Esophagus (tissue), 2 donors: ENCODE data around the gene KCNE2. TPM values are rescaled to one million over a fixed set of nuclear protein-coding genes. Genes with fewer than 3 reads are reported as not detected.
"Not testable (repeated sequence)": the region's sequence is repeated elsewhere in the genome, so short reads cannot be mapped to it uniquely, and the experiment has no call there.

Source experiments
- H3K27ac ChIP-seq, 2 donors: one replicate each; pipeline ENCODE4 v1.5.1; 2013; ENCODE audit warnings: low read depth in 2 of 2, mild to moderate bottlenecking in 2 of 2, inconsistent platforms in 1 of 2, low read length in 1 of 2, moderate library complexity in 1 of 2
- H3K27me3 ChIP-seq, 2 donors: one replicate each; pipeline ENCODE4 v1.6.1; 2013; ENCODE audit warnings: low read length in 2 of 2, control low read depth in 1 of 2, mild to moderate bottlenecking in 1 of 2; ENCODE audit not compliant: insufficient read depth in 2 of 2, control insufficient read depth in 1 of 2
- H3K36me3 ChIP-seq, 2 donors: one replicate each; pipeline ENCODE4 v1.6.1; 2013; ENCODE audit warnings: low read length in 1 of 2; ENCODE audit not compliant: control insufficient read depth in 2 of 2, insufficient read depth in 2 of 2
- H3K4me1 ChIP-seq, 2 donors: one replicate each; pipeline ENCODE4 v1.6.1; 2013; ENCODE audit warnings: low read length in 1 of 2; ENCODE audit not compliant: control insufficient read depth in 2 of 2, insufficient read depth in 2 of 2
- H3K4me3 ChIP-seq, 2 donors: one replicate each; pipeline ENCODE4 v1.5.1; 2013; ENCODE audit warnings: low read length in 2 of 2, mild to moderate bottlenecking in 2 of 2, low read depth in 1 of 2, moderate library complexity in 1 of 2
- H3K9me3 ChIP-seq, 2 donors: one replicate each; pipeline ENCODE4 v1.6.1; 2013; ENCODE audit warnings: mild to moderate bottlenecking in 2 of 2, low read depth in 1 of 2, low read length in 1 of 2, moderate library complexity in 1 of 2; ENCODE audit not compliant: control insufficient read depth in 2 of 2, insufficient read depth in 1 of 2
- WGBS, 2 donors: extraction: QIAGEN DNeasy Blood & Tissue Kit; methylation state at CpG; one replicate each; pipeline ENCODE4 v1.1.7; 2013; 5-methylcytosine and 5-hydroxymethylcytosine counted together
- polyA plus RNA-seq, 2 donors: library from polyadenylated mRNA; stranded (reverse); fragments of 200-250 nt; gene quantifications; one replicate each; pipeline ENCODE4 v1.2.3, GENCODE V29; 2013
- donor health status: healthy with polysubstance abuse.
- donor health status: Bipolar disorder and iron deficiency.

KCNE2 gene
- polyA plus RNA-seq, 2 donors: 0.07 to 0.14 TPM

GRCh38 chr21:34362670-34363069 is 1.1 kb upstream of the KCNE2 start:
- H3K27me3 ChIP-seq: no peaks in the 10 kb centered on the region
- no peaks in the 10 kb centered on the region for H3K9me3 ChIP-seq
- 97 to 99% methylated on average over 3 of the region's 3 CpGs for WGBS, 2 donors
- H3K27ac ChIP-seq: no peak overlapping the region
- no peak overlapping the region for H3K4me3 ChIP-seq
- no peaks in the 10 kb centered on the region for H3K36me3 ChIP-seq
- H3K4me1 ChIP-seq: no peaks in the 10 kb centered on the region

GRCh38 chr21:34364921-34365320 is 1.1 kb downstream of the KCNE2 start:
- Histone ChIP-seq H3K27ac (no peak overlapping the region), H3K36me3 (no peaks in the 10 kb centered on the region)

GRCh38 chr21:34365809-34366208 is 2.0 kb downstream of the KCNE2 start:
- Histone ChIP-seq H3K27me3 (no peaks in the 10 kb centered on the region), H3K27ac (no peak overlapping the region), H3K9me3 (no peaks in the 10 kb centered on the region), H3K4me3 (no peak overlapping the region), H3K36me3 (no peaks in the 10 kb centered on the region), H3K4me1 (no peaks in the 10 kb centered on the region)
- WGBS, 2 donors: 70 to 80% methylated on average over 6 of the region's 6 CpGs

More at GRCh38 chr21:34364921-34365320, 1.1 kb downstream of the KCNE2 start:
- no peaks in the 10 kb centered on the region for H3K4me1 ChIP-seq
- no peak overlapping the region for H3K4me3 ChIP-seq
- no peaks in the 10 kb centered on the region for H3K9me3 ChIP-seq
- no peaks in the 10 kb centered on the region for H3K27me3 ChIP-seq

GRCh38 chr21:34367320-34367935 is 3.6 kb downstream of the KCNE2 start:
- Histone ChIP-seq H3K27me3 (no peaks in the 10 kb centered on the region), H3K9me3 (no peaks in the 10 kb centered on the region), H3K4me1 (no peaks in the 10 kb centered on the region), H3K27ac (no peak overlapping the region), H3K36me3 (no peaks in the 10 kb centered on the region), H3K4me3 (no peak overlapping the region)
- 66 to 67% methylated on average over 3 of the region's 3 CpGs for WGBS, 2 donors

- 25 to 29% methylated on average over 1 of the region's 1 CpG for WGBS, 2 donors
- Histone ChIP-seq H3K27ac (no peak overlapping the region), H3K4me1 (no peaks in the 10 kb centered on the region)
Observed at GRCh38 chr21:34369741-34370140, 5.9 kb downstream of the KCNE2 start.

GRCh38 chr21:34372321-34372720 is 8.5 kb downstream of the KCNE2 start:
- no peak overlapping the region for H3K27ac ChIP-seq
- H3K9me3 ChIP-seq: no peaks in the 10 kb centered on the region
- no peaks in the 10 kb centered on the region for H3K27me3 ChIP-seq
- no peaks in the 10 kb centered on the region for H3K4me1 ChIP-seq
- WGBS, 2 donors: 87 to 91% methylated on average over 5 of the region's 5 CpGs
- no peak overlapping the region for H3K4me3 ChIP-seq
- H3K36me3 ChIP-seq: no peaks in the 10 kb centered on the region

More at GRCh38 chr21:34369741-34370140, 5.9 kb downstream of the KCNE2 start:
- H3K36me3 ChIP-seq: no peaks in the 10 kb centered on the region
- no peak overlapping the region for H3K4me3 ChIP-seq
- H3K27me3 ChIP-seq: no peaks in the 10 kb centered on the region
- H3K9me3 ChIP-seq: no peaks in the 10 kb centered on the region

GRCh38 chr21:34374462-34374861 is 10.7 kb downstream of the KCNE2 start:
- no CpG with 5 or more reads among the region's 8 CpGs for WGBS, 2 donors
- H3K4me3 ChIP-seq, H3K9me3 ChIP-seq, H3K27ac ChIP-seq, H3K36me3 ChIP-seq, H3K4me1 ChIP-seq, H3K27me3 ChIP-seq: not testable (repeated sequence)

GRCh38 chr21:34374940-34375618 is 11.3 kb downstream of the KCNE2 start, which contains the start of gene SMIM11:
Gene SMIM11, plus strand, starts transcription at chr21:34375507. Its CDS starts 3,998 bp downstream, at chr21:34379505.
- H3K27ac ChIP-seq, H3K9me3 ChIP-seq, H3K36me3 ChIP-seq, H3K4me1 ChIP-seq, H3K27me3 ChIP-seq, H3K4me3 ChIP-seq: not testable (repeated sequence)
- WGBS, 2 donors: no CpG with 5 or more reads among the region's 49 CpGs

- not testable (repeated sequence) for H3K4me1 ChIP-seq, H3K27ac ChIP-seq, H3K36me3 ChIP-seq, H3K9me3 ChIP-seq, H3K27me3 ChIP-seq, H3K4me3 ChIP-seq
- WGBS, 2 donors: no CpG with 5 or more reads among the region's 33 CpGs
Observed at GRCh38 chr21:34375619-34375972, 11.8 kb downstream of the KCNE2 start.

- not testable (repeated sequence) for H3K4me3 ChIP-seq, H3K27me3 ChIP-seq, H3K9me3 ChIP-seq, H3K36me3 ChIP-seq, H3K4me1 ChIP-seq, H3K27ac ChIP-seq
- no CpG with 5 or more reads among the region's 2 CpGs for WGBS, 2 donors
Observed at GRCh38 chr21:34383138-34383537, 19.3 kb downstream of the KCNE2 start.
